ENCODE data around the gene WHAMM.
"Not testable (repeated sequence)": the region's sequence is repeated elsewhere in the genome, so short reads cannot be mapped to it uniquely, and the experiment has no call there.

The WHAMM gene

DNA sequence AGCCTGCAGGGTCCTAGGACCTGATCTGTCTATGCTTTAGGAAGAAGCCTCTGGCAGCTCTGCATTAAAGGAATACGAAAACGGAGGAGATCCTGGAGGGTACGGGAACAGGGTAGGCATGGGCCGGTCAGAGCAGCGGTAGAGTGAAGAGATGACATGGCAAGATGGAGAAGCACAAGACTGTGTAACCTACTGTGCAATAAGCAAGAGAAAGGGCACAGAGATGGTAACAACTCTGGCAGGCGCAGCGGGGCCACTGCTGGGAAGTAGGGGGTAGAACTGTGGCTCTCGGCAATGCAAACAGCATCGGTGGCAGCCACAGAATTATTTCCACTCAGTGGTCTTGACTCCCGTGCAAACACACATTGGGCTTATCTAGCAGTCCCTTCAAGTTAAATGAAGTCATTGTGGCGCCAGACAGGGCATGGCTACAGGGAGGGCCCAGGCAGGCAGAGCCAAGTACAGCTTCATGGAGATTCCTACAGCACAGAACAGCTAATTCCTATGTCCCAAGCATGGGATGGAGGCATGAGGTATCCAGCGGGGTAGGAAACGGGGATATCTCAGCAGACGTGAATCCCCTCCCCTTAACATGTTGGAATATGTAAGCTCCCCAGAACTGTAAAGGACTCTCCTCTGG lies 28.8 kb downstream of the WHAMM start:
- DNase-seq = no peak

- no peak for DNase-seq
These were observed 29.7 kb downstream of the WHAMM start for GRCh38 chr15:82839136-82839535.

- DNase-seq = no peak
These were observed 30.7 kb downstream of the WHAMM start for GRCh38 chr15:82840166-82840565.

DNA sequence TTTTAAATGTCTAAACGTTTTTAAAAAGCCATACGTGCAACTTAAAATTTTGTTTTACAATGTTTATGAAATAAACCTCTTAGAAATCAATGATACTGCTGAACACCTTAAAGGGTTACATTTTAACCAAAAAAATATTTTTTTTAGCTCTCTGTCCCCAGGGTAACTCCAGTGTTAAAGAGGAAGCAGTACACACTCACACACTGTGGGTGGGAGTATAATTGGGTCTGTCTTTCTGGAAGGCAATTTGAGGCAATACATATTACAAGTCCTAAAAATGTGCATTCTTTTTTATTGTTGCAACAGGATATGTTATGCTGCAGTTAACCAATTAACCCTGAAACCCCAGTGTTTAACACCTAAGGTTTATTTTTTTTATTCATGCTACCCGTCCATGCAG lies 34.1 kb downstream of the WHAMM start:
- DNase-seq = no peak

GRCh38 chr15:82845686-82846085 lies 36.3 kb downstream of the WHAMM start:
- DNase-seq = no peak

DNA sequence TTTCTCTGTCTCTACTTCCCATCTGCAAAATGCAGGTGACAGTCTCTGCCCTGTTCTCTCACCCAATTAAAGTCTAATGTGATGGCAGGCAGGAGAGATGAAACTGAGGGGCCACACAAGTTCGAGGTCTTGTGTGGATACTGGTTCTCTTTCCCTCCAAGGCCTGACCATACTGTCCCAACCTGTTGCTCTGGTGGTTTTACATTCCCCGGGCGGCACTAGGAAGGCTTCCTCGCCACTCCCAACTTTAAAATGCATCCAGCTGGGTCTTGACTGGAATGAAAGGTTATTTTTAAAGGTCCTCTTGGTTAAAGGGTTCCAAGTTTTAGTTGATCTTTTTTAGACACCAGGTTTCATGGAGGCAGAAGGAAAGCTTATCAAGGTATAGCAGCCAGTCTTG lies 37.2 kb downstream of the WHAMM start:
- no peak for DNase-seq

DNA sequence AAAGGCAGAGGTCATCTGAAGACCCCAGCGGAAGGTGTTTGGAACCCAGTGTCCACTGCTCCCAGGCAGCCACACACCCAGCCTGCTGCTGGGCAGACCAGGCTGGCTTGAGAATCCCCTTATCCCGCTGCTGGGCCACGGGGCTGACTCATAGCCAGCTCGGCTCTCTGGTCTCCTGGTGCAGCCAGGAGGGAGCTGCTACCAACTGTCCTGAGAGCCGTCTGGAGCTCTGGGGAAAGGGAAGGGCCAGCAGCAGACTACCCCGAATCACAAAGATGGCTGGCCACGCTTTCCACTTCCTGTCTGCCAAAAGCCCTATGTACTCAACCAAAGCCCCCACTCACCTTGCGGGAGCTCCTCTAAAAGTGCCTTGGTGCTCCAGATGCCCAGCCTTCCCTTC lies 38.3 kb downstream of the WHAMM start:
- no peak for DNase-seq

DNA sequence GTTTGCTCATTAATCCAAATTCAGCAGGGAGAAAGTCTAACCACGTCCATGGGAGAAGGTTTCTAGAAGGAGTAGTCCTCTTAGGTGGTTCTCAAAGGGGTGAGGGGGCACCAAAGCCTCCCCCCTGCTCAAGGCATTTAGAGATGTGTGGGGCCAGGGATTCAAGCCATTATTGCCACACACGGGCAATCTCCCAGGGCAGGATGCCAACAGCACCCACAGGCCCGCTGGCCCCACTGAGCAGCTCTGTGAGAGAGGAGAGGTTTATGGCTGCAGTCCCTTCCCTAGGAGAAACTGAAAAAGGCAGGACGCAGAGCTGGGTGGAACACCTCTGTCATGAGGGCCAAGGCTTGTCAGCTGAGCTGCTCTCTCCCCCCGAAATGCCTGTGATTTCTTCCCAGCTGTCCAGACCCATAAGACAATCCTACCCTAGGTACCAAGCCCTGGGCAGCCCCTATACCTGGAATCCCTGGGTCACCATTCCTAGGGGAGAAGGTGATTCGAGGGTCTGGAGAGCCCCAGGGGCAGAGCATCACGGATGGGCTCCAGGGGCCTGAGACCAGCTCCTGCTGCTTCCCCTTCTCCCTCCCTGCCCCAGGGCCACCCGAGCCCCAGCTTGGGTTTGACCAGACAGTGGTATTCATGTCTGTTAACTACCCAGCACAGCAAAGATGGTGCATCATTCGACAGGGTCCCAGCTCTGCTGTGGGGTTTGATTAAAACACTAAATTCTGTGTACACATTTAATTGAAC lies 39.0 kb downstream of the WHAMM start:
- DNase-seq = no peak

GRCh38 chr15:82849556-82850512 lies 40.4 kb downstream of the WHAMM start:
- DNase-seq = peak in 12 of 14 donors; percentile 7 to 91 (median 31)

GRCh38 chr15:82850731-82851130 lies 41.3 kb downstream of the WHAMM start:
- peak in 1 of 14 donors; percentile 51 for DNase-seq

- DNase-seq = no peak
These were observed 42.0 kb downstream of the WHAMM start for GRCh38 chr15:82851306-82851850.

DNA sequence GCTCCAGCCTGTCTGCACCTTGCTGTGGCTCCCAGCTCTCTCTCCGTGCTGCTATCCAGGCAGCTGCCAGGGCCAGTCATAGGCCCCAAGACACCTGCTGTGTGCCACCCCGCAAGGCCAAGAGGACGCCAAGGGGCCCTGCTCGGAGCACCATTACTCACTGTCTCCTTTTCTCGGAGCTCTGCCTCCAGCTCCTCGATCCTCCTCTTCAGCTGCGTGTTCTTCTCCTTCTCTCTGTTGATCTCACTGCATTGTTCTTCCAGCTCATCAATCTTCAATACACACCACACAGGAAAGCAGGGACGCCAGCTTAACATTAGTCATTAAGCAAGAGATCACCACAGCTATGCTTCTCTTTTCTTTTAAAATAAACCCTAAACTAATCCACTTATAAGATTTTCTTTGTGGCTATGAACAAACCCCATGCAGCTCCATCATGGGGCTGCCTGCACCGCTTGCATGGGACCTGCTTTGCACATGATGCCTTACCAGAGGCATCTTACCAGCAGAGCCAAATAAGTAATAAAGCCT lies 42.6 kb downstream of the WHAMM start:
- no peak for DNase-seq

- DNase-seq = no peak
These were observed 43.6 kb downstream of the WHAMM start for GRCh38 chr15:82852941-82853561.

- DNase-seq = no peak
These were observed 45.1 kb downstream of the WHAMM start for GRCh38 chr15:82854554-82854953.

DNA sequence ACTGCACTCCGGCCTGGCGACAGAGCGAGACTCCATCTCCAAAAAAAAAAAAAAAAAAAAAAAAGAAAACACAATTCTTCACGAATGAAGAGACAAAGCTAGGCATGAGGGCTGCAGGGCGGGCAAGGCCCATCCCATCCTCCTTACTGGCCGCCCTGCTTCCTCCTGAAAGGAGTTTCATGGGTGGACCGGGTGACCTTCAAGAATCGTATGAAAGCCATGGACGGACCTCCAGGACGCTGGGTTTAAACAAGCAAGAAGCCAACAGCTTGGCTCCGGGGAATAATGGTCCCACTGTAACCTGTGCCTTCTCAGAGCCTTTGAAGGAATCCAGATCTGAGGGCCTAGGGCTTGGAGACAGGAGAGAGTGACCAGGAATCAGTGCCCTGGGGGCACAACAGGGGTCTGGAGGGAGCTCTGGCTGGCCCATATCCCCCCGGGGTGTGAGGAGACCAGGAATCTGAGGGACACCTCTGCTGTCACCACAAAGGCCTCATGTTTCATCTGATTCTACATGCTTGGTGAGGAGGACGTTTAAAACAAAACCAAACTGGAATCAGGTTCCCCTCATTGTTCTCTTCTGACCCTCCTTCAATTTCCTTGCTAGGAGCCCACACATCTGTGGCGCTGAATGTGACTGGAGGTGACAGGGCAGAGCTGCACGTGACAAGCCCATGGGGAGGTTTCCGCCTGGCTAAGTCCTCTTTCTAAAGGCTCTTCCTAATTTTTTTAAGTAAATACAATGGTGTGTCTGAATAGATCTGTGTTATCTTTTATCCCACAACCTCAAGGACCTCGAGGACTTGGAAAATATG lies 46.1 kb downstream of the WHAMM start:
- no peak for DNase-seq

- no peak for DNase-seq
These were observed 47.2 kb downstream of the WHAMM start for GRCh38 chr15:82856397-82857170.

- no peak for DNase-seq
These were observed 49.5 kb downstream of the WHAMM start for GRCh38 chr15:82858932-82859331.

DNA sequence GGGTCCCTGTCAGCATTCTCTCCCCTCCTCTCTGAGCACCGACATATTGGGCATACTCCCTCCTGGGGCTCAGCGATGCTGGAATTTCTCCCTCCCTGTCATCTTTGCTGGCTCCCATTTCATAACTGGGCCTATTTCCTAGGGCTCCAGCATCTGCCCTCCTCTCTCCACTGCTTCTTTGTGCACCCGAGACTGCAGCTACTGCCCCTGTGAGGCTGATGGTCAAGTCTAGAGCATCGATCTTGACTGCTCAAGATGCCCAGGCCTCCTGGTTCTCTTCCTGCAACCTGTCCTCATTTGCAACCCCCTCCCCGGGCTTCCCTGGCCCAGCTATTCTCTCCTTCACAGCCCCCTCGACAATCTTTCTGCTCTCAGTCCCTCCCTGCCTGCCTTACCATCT lies 53.5 kb downstream of the WHAMM start:
- DNase-seq = no peak

DNA sequence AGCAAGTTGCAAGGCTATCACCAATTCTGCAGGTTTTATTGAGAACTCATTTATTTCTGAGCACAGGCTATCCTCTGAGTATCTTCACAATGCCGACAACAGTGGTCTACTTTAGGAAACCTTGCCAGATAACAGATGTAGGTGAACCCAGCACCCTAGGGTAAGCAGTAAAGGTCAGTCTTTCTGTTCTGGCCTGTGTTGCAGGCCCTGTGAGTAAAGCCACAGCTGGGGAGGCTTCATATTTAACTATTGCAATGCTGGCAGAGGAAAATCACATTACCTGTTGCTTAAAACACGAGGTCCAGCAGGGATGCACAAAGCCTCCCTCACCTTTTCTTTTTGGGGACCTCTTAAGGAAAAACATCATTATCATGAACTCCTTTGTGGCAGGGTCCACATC lies 55.5 kb downstream of the WHAMM start:
- no peak for DNase-seq

DNA sequence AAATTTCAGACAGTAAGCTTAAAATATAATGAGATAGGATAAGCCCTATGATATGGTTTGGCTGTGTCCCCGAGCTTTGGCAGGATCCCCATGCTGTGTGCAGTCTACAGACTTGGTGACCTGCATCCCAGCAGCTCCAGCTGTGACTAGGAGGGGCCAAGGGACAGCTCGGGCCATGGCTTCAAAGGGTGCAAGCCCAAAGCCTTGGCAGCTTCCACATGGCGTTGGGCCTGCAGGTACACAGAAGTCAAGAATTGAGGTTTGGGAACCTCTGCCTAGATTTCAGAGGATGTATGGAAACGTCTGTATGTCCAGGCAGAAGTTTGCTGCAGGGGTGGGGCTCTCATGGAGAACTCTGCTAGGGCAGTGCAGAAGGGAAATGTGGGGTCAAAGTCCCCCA lies 56.2 kb downstream of the WHAMM start:
- not testable (repeated sequence) for DNase-seq
